Measurements from ENCODE around the gene AHNAK.

Gene AHNAK

DNA sequence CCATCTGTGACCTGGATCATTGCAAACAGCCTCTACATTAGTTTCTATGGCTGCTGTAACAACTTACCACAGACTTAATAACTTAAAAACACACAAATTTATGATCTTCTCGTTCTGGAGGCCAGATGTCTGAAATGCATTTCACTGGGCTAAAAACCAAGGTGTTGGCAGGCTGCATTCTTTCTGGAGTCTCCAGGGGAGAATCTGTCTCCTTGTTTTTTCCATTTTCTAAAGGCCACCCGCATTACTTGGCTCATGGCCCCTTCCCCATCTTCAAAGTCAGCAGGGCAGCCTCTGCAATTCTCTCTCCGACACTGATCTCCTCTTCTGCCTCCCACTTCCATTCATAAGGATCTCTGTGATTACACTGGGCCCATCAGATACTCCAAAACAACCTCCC, 116.2 kb downstream of the AHNAK start:
- DNase-seq = no peak

DNA sequence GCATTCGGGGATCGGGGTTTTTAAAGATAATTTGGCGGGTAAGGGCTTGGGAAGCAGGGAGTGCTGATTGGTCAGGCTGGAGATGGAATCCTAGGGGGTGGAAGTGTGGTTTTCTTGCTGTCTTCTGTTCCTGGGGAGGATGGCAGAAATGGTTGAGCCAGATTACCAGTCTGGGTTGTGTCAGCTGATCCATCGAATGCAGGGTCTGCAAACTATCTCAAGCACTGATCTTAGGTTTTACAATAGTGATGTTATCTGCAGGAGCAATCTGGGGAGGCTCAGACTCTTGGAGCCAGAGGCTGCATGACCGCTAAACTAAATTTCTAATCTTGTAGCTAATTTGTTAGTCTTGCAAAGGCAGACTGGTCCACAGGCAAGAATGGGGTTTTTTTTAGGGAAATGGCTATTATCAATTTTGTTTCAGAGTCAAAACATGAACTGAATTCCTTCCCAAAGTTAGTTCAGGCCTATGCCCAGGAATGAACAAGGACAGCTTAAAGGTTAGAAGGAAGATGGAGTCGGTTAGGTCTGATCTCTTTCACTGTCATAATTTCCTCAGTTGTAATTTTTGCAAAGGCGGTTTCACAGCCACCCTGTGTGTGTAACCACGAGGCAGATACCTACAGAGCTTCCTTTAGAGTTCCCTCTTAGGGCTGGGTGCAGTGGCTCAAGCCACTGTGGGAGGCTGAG, 117.6 kb downstream of the AHNAK start:
- no peak for DNase-seq

DNA sequence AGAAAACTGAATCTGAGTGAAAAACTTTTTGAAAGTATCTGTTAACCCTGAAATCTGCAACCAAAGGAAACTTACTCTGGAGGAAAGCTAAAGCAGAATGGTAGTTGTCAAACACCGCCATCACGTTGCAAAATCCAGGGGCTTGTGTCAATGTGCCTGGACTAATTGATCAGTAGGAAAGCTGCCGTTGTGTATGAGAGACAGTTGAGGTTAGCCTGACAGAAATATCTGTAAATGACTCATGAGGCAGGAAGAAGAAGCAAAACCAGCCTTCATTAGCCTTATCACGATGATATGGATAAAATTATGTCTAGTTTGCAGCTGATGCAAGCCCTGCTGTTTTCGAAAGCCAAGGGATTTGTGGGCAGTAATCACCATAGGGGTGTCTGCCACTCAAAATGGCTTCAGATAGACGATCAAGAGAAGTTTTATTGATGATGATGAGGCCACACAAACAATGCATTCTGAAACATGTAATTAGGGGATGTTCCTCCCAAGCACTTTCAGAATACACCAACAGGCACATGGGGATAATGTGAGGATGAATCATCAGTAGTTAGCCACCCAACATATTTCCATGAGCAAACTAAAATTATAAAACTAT, 118.9 kb downstream of the AHNAK start:
- peak; percentile 2 to 9 for DNase-seq

DNA sequence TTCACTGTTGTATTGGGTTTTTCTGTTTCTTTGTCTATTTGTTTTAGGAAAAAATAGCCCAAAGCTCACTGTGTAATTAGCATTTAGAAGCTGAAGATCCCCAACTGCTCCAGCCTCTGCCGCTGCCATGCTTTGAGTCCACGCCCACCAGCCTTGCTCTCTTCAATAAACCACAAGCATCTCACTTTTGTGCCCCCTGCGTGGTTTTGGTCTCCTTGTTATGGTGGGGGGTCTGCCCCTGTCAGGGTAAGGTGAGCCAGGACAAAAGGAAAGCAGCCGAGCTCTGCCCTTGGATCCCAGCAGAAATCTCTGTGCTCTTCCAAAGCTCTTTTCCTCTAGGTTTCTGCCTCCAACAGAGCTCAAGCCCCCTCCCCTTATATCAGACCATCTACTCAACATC, 123.6 kb downstream of the AHNAK start:
- no peak for DNase-seq

DNA sequence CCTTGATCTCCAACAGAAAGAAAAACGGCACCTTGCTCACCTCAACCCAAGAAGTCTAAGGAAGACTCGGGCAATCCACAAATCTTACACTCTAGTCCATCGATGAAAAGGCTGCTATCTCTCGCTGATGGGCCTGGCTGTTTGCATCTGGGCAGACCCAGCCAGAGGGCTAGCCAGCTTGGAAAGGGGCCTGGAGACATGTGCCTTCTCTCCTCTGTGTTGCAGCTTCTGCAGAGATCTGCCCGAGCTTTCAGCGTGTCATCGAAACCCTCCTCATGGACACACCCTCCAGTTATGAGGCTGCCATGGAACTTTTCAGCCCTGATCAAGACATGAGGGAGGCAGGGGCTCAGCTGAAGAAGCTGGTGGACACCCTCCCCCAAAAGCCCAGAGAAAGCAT, 124.6 kb downstream of the AHNAK start:
- DNase-seq = no peak

DNA sequence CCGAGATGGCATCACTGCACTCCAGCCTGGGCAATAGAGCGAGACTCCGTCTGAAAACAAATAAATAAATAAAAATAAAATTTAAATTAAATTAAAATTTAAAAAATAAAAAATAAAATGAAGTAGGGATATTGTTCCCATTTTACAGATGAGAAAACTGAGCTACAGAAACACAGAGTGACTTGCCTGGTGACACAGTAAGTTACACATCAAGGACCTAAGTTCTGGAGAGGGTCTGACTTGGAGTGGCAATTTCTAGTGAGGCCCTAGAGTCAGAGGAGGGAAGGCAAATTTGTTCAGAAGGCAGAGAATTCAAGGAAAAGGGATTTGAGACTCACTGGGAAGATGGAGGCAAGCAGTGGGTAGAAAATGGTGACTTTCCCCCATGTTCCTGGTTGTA, 125.7 kb downstream of the AHNAK start:
- no peak for DNase-seq

DNA sequence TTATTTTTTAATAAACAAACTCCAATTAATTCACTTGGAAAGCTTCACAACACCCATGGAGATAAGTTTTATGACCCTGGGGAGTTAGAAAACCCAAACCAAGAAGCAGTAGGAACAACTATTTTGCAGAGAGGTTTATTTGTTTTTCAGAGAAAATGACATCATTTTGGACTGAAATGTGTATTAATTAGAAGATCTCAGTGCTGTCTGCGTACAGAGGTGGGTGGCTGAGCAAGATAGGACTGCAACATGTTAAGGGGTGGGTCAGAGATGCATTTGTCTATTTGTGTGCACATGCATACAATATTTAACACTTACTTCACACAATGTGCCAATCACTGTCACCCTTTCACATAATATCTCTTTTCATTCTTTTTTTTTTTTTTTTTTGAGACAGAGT, 126.7 kb downstream of the AHNAK start:
- DNase-seq = no peak

DNA sequence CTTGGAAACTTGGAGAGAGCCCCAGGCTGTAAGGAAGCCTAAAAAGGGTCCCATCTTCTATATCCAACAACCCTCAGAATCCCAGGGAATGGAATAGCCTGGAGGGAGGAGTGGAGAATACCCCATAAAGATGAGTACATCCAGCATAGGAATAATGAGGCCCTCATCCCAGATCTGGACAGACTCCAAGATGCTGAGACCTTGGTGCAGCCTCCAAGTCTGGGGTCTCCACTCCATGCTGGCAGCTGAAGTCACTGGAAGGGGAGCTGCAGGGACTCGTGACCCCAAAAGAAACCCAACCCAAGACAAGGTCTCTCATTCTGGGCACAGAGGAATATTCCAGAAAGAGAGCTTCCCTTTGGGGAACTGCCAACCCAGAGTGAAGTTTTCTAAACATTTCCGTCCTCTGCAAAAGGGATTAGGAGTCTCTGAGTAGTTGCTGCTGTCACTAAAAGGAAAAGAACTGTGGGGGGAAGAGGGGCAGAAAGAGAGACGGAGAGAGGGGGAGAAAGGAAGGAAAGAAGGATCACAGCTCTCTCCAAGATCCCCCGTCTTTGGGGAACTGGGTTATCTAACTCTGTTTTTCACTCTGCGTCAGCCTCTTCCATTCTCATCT, 127.2 kb downstream of the AHNAK start:
- DNase-seq = no peak

DNA sequence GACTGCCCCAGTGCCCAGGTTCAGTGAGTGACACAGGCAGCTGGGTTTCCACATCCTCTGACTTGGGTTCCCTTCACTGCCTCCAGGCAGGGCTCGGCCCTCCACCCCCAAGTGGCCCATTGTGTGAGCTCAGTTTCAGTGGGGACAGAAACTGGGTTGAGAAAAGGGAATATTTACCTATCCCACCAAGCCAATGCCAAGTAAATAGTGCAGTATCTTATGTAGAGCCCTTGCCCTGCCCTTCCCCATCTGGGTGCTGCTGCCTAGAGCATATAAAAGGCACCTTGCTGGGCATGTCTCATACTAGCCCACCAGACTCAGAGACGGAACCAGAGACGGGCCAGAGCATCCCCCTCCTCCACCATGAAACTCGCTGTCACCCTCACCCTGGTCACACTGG, 127.9 kb downstream of the AHNAK start, which contains the start of gene SCGB1A1:
Gene SCGB1A1, plus strand, starts transcription at position 301 of the 400 bp plus-strand sequence. Its CDS starts 63 bp downstream, at position 364.
- DNase-seq = no peak

DNA sequence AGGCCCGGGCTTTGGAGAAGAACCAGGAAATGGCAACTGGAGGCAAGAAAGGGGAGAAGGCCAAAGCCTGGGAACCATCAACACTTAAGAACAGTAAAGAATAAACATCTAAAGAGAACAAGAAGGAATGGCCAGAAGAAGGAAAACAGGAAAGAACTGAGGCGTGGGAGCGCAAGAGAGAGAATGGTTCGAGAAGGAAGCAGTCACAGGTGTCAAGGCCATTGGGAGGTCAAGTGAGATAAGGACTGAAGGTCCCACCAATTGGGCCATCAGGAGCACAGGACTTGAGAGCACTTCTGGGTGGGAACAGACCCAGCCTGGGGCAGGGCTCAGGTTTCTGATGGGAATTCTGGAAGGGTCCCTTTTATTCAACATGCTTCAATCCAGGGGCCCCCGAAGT, 128.5 kb downstream of the AHNAK start:
- no peak for DNase-seq

DNA sequence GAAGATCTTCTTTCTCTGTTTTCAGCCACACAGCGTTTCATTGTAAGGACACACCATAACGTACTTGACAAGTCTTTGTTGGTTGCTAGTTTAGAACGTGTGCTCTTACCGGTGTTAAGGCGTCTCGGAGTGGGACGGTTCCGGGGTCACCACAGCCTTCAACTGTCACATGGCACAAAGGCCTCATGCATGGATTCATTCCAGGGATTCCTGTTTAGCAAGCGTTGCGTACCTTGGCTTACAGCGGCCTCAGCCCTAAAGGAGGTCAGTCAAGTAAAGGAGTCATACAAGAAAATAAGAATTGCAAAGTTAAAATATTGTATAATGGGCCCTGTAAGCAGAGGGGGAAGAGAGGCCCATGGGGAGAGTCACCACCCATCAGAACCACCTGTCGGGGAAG, 130.0 kb downstream of the AHNAK start:
- DNase-seq = no peak

DNA sequence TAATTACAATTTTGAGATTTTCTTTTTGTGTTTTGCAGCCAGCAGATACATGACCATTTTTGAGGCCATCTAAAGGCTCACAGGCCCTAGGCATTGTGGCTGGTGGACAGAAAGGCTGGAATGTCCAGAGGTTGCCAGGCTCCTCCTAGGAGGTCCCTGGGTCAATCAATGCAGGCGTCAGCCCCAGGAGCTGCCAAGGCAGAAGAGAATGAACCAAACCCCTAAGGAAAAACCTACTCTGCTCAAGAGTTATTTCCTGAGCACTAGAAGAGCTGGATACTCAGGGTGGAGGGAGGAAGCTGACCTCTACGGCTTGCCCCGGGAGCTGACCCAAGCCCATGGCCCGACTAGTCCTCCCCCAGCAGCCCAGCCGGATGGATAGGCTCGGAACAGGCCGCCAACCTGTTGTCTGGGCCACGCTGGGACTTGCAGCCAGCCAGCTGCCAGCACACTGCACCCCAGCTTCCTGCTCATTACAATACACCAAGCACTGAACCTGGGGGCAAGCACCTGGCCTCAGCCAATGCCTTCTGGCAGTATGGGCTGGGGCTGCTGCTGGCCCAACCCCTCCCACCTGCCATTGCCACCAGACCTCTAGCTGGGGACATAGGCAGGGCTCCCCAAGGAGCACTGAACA, 133.4 kb downstream of the AHNAK start:
- no peak for DNase-seq

DNA sequence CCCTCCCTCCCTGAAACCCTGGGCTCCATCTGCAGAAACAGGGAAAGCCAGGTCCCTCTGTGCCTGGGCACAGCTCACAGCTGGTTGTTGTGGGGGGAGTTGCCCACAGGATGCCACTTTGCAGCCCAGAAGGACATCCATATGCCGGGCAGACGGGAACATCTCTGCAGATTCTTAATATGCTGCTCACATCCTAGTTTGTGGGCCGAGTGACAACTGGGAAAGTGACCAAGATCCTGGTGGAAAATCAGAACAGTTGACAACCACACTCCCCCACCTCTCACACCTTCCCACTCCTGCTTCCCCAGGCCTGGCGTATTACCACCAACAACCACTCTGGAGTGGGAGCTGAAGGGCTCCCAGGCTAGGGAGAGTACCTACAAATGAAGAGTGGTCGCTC, 135.1 kb downstream of the AHNAK start:
- DNase-seq = no peak

DNA sequence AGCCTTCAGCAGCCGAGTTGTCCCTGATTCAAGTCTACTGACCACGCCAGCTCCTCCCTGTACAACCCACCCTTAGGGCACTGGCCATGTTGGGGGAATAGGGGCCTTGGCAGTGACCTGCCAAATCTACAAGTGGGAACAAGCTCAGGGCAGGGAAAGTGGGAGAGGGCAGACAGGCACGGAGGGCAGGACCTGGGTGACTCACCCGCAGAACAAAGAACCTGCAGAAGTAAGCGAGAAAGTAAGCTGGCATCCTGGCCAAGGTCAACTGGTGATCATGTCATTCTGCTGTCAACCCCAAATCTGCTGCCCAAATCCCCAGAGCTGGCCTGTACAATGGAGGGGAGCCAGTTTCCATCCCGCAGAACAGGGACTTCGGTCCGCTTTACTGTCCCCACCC, 135.6 kb downstream of the AHNAK start:
- DNase-seq = no peak

DNA sequence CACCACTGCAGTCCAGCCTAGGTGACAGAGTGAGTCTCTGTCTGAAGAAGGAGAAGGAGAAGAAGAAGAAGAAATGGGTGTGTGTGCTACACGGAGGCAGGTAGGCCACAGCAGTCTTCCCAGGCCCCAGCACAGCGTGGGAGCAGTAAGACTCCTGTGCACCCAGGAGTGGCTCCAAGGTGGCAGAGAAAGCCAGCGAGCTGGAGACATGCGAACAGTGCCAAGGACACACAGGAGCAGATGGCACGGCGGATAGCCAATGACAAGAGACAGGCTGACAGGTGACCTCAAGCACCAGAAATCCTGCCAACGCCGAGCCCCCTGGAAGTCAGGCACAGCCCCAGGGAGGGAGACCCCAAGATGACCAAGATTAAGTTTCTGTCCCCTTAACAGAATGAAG, 136.8 kb downstream of the AHNAK start:
- DNase-seq = no peak

DNA sequence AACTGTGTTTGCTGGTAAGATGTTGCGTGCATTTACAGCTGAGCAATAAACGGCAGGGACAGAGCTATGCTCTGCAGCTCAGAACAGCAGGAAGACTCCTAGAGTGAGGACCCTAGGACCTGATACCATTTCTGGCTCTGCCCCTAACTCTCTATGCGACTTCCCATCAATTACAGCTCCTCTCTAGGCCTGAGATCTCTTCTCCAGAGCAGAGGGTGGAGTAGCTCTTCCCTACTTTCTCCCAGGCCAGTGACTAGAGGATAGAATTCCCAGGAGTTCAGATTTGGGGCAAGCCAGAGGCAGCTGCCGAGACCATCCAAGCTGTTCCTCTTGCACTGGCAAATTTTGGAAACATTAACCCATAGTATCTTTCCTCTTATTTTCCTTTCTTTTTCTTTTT, 140.6 kb downstream of the AHNAK start:
- no peak for DNase-seq

DNA sequence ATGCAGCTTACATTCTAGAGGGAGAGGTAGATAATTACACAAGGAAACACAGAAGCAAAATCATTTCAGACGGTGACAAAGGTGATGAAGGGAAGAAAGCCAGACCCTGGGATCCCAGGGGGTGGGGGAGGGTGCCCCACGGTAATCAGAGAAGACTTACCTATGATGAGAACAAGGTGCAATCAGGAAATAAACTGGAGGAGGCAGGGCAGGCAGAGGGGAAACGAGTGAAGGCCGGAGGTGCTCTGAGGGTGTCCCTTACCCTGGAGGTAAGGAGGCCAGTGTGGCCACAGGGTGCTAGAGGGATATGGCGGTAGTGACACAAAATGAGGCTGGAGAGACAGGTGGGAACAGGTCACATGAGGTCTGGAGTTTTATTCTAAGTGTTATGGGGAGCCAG, 141.7 kb downstream of the AHNAK start:
- DNase-seq = no peak

DNA sequence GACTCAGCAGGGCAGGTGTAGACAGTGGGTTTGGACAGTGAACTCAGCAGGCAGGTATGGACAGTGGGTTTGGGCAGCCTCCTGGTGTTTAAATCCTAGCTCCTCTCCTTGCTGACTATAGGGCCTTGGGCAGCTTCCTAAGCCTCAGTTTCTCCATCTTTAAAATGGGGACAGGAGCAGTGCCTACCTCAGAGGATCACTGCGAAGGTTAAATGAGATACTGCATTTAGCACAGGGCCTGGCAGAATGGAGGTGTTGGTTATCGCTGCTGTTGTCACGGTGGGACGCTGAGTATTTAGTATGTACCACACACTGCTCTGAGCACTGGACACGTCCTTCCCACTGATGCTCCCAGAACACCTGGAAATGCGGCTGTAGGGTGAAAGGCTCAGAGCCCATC, 142.2 kb downstream of the AHNAK start:
- DNase-seq = no peak

DNA sequence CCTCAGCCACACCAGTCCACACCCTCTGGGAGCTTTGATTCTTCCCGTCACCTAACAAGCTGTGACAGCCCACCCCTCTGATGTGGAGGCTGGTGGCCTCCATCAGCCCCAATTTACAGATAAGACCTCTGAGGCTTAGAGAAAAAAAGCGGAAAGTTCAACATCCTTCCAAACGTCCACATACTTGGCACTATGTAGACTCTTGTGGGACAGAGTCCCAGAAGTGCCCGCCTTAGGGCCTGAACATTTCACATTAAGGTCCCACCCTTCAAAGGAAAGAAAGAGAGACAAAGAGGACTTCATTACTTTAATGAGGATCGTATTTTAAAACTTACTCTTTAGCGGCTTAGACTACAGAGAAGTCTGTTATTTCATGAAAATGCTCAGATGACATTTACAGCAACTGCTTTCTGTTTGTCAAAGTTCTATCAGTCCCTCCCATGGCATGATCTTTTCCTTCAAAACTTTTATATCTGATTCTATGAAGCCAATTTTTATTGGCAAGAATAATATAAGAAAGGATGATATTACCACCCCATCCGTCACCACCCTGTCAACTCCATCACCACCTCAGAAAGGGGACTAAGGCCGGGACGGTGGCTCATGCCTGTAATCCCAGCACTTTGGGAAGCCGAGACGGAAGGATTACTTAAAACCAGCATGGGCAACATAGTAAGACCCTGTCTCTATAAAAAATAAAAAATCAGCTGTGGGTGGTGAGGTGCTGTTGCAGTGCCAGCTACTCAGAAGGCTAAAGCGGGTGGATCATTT, 143.5 kb downstream of the AHNAK start:
- DNase-seq = no peak

DNA sequence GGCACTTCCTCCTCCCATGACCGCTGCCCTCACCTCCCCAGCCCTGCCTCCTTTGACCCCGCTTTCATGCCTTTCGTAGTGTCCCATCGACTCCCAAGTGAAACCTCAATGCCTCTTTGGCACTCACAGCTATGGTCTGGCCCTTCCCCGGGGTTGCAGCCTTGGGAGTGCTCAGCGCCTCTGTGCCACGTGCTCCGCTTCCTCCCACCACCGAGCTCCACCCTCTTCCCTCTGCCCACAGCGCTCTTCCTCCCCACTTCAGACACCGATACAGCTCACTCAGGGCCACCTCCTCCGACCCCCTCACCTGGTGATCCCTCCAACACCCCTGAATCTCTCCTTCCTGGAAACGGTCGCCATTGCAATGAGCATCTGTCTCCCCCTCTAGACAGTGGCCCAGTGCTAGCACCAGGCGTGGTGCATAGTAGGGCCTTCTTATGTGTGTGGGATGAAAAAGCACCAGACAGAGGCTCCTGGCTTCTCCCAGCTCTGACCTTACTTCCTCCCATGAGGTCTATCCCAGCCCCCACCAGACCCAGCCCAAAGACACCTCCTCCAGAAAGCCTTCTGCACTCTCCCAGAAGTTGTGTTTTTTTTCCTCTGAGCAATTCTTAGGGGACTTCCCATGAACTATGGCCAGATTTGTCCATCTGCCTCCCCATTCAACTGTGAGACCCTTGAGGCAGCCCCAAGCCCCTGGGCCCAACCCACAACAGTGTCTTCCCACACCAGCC, 144.2 kb downstream of the AHNAK start:
- DNase-seq = peak; percentile 34 to 65

DNA sequence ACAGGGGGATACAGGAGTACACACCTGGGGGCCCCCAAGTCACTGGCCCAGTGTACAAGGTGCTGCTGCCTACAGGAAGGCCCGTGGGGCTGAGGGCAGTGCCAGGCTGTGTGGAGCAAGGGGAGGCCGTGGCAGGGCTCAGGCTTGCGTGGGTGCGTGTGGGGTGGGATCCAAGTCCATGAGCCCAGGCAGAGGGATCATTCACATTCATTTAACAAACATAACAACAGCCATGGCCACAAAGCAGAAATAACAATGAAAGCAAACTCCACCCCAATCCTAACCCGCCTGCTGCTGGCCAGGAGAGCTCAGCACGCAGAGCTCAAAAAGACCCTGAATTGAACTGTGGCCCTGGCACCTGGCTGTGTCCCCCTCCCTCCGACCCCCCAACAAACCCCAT, 144.8 kb downstream of the AHNAK start:
- DNase-seq = no peak

DNA sequence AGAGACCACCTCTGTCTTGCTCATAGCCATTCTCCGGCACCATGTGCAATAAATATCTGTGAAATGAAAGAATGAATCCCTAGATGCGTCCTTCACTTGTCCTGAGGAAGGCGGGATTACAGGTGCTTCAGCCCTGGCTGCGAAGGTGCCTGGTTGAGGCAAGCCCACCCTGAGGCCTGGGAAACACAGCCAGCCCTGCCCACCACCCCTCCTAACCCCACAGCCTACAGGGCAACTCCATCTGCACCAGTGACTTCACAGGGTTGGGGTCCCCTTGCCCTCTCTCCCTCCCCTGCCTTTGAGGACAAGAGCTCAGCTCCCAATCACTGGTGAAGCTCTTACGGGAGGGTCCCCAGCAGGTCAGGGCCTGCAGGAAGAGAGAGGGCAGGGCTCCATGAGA, 145.2 kb downstream of the AHNAK start:
- no peak for DNase-seq

DNA sequence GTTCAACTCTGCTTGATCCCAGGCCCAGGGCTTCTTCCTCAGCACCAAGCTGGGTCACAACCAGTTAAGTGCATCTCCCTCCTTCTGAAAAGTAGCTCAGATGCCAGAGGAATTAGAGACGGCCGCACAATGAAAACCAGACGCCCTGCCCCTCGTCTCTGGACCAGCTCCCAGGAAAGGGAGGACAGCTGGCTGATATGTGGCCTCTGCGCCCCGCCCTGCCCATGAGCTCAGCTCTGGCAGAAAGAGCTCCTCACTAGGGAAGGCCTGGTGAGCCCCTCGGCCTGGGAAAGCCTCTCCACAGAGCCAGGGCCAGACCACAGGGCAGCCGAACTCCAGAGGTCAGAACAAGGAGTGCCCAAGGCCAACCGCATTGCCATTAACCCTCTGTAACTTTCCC, 145.8 kb downstream of the AHNAK start:
- DNase-seq = no peak
